Measurements from ENCODE around the gene OR11H6. TPM values are rescaled to one million over a fixed set of nuclear protein-coding genes. Genes with fewer than 3 reads are reported as not detected.
"Not testable (repeated sequence)": the region's sequence is repeated elsewhere in the genome, so short reads cannot be mapped to it uniquely, and the experiment has no call there.

Gene OR11H6
- total RNA-seq, 4 donors from 2014 or later = not detected

- DNase-seq (ENCODE audit: low spot score) (no peak), ATAC-seq (ENCODE audit: low FRiP score) (no peak)
These were observed 32.9 kb upstream of the OR11H6 start, which contains the start of gene OR11G2 for GRCh38 chr14:20190596-20190995. Gene OR11G2 (plus strand): TSS chr14:20190896. CDS start chr14:20197438, 6,542 bp downstream.

GRCh38 chr14:20191396-20191795, 32.1 kb upstream of the OR11H6 start:
- ATAC-seq (ENCODE audit: low FRiP score) (no peak), DNase-seq (ENCODE audit: low spot score) (no peak)
- no peak for TF ChIP-seq CTCF (IDR thresholded peaks at IDR 0.05)

More at GRCh38 chr14:20190596-20190995, 32.9 kb upstream of the OR11H6 start, which contains the start of gene OR11G2:
- TF ChIP-seq CTCF (IDR thresholded peaks at IDR 0.05) = no peak

GRCh38 chr14:20194101-20194500, 29.4 kb upstream of the OR11H6 start:
- no peak for TF ChIP-seq CTCF (IDR thresholded peaks at IDR 0.05)
- no peak for DNase-seq (ENCODE audit: low spot score)
- no peak for ATAC-seq (ENCODE audit: low FRiP score)

- DNase-seq (ENCODE audit: low spot score); ATAC-seq (ENCODE audit: low FRiP score): not testable (repeated sequence)
These were observed 28.3 kb upstream of the OR11H6 start for GRCh38 chr14:20195170-20195569.

GRCh38 chr14:20195911-20196310, 27.6 kb upstream of the OR11H6 start:
- no peak for DNase-seq (ENCODE audit: low spot score)
- TF ChIP-seq CTCF (IDR thresholded peaks at IDR 0.05) = no peak
- no peak for ATAC-seq (ENCODE audit: low FRiP score)

- ATAC-seq (ENCODE audit: low FRiP score) = no peak
- no peak for DNase-seq (ENCODE audit: low spot score)
- no peak for TF ChIP-seq CTCF (IDR thresholded peaks at IDR 0.05)
These were observed 26.1 kb upstream of the OR11H6 start for GRCh38 chr14:20197459-20197858.

GRCh38 chr14:20198991-20199390, 24.5 kb upstream of the OR11H6 start:
- DNase-seq (ENCODE audit: low spot score) (no peak), ATAC-seq (ENCODE audit: low FRiP score) (no peak)
- TF ChIP-seq CTCF (IDR thresholded peaks at IDR 0.05) = no peak

- ATAC-seq (ENCODE audit: low FRiP score) (no peak), DNase-seq (ENCODE audit: low spot score) (no peak)
- no peak for TF ChIP-seq CTCF (IDR thresholded peaks at IDR 0.05)
These were observed 18.8 kb upstream of the OR11H6 start for GRCh38 chr14:20204721-20205120.

Measured in omental fat pad (tissue), 4 donors.